GM10266 (cell line): ENCODE data around the gene PPARA.

ENCODE experiments used
- DNase-seq: peaks from one replicate; pipeline ENCODE4 v3.0.0; 2012; ENCODE audit errors: extremely low spot score
- TF ChIP-seq, protein P1 (sequence below): IDR thresholded peaks from 2 replicates; pipeline ENCODE4 v1.5.1; 2012; ENCODE audit warnings: mild to moderate bottlenecking, low read depth; ENCODE audit not compliant: control insufficient read depth, insufficient read depth; ENCODE audit errors: missing control alignments

PPARA gene

GRCh38 chr22:46239261-46240048 lies 89.1 kb downstream of the PPARA start:
- TF ChIP-seq, protein P1, sequence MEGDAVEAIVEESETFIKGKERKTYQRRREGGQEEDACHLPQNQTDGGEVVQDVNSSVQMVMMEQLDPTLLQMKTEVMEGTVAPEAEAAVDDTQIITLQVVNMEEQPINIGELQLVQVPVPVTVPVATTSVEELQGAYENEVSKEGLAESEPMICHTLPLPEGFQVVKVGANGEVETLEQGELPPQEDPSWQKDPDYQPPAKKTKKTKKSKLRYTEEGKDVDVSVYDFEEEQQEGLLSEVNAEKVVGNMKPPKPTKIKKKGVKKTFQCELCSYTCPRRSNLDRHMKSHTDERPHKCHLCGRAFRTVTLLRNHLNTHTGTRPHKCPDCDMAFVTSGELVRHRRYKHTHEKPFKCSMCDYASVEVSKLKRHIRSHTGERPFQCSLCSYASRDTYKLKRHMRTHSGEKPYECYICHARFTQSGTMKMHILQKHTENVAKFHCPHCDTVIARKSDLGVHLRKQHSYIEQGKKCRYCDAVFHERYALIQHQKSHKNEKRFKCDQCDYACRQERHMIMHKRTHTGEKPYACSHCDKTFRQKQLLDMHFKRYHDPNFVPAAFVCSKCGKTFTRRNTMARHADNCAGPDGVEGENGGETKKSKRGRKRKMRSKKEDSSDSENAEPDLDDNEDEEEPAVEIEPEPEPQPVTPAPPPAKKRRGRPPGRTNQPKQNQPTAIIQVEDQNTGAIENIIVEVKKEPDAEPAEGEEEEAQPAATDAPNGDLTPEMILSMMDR, result no peak

GRCh38 chr22:46240073-46240472 lies 89.7 kb downstream of the PPARA start:
- DNase-seq, result no peak
- TF ChIP-seq, protein P1, result no peak

More at GRCh38 chr22:46239261-46240048, 89.1 kb downstream of the PPARA start:
- no peak for DNase-seq

- DNase-seq, result no peak
- TF ChIP-seq, protein P1, result no peak
Measured at GRCh38 chr22:46240506-46240905, 90.2 kb downstream of the PPARA start.

- TF ChIP-seq, protein P1, result no peak
- DNase-seq, result no peak
Measured at GRCh38 chr22:46240907-46241306, 90.6 kb downstream of the PPARA start.

DNA sequence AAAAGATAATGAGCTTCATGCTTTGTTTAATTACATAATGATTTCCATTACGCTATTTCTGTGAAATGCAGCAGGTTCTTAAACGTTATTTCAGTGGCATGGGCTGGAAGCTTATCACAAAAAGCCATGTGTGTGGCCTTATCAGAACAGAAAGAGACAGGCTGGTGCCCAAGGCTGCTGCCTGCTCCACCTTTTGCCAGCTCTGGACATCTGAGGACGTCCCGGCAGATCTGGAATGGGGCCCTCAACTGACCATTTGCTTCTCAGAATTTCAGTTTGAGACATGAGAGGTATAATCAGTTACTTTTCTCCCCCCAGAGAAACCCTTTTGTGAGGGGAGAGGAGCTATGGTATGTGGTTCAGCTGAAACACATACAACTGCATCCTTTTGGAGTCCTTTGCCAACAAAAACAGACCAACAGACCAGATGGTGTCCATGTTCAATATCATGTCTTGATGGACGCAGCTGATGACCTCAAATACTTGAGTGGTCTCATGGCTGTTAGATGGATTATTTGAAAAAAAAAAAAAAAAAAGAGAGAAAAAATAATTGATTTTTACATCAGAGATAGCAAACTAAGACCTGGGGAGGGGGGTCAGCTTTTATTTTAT lies 91.2 kb downstream of the PPARA start:
- TF ChIP-seq, protein P1, result no peak

DNA sequence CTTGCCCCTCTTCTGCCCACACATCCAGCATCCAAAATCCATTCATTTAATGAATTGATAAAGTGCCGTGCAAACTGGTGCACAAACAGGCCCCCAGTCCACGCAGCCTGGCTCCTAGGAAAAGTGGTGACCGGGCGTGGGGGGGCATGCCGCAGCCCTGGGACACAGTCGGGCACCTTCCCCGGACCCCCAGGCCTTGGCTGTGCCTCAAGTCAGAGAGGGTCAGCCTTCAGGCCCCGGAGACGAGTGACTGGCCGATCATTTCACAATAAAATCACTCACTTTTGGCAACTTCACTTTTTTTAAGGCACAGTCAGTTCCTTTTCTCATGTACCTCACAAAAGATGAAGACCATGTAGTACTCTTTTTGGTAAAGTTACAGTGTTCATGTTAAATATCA lies 91.8 kb downstream of the PPARA start:
- no peak for DNase-seq
- TF ChIP-seq, protein P1, result no peak

More for the DNA sequence above, 91.2 kb downstream of the PPARA start:
- DNase-seq, result no peak

DNA sequence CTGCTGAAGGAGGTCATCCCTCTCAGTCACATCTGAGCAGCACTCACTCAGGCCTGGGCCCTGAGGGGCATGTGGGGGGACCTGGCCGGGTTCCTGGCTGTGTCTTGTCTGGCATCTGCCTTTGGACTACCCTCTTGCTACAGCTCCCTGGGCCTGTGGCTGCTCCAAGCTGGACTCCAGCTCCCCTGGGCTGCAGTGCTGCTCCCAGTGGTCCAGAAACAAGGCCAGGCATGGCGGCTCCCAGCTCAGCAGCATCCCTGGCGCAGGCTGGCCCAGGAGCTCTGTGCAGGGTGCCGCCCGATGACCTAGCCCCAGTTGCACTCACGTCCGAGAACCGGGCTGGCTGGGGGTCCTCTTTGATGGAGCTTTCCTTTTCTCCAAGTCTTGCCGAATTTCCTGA lies 94.4 kb downstream of the PPARA start:
- TF ChIP-seq, protein P1, result no peak
- no peak for DNase-seq
